Panc1 (cell line): ENCODE data around the gene PRDX3. TPM values are rescaled to one million over a fixed set of nuclear protein-coding genes. Genes with fewer than 3 reads are reported as not detected.

Experiments used
- ATAC-seq: fragments of 200-7000 bp; cut with Tn5 transposase; 2 replicates; pipeline ENCODE4 v1.9.1; 2020; ENCODE audit warnings: mild to moderate bottlenecking, moderate library complexity
- BruUV-seq: library from RNA; stranded (reverse); fragments of 400-500 nt; replicated peaks from 2 replicates; lab custom pipeline; 2021; lab: Mats Ljungman, UMichigan
- CTCF ChIA-PET: fragments of 300-600 bp; sonication (Branson Sonifier 250); formaldehyde crosslinking; loops from one replicate; lab custom pipeline; 2022; ENCODE audit warnings: antibody characterized with exemption; lab: Charles Lee
- POLR2A ChIA-PET: fragments of 300-600 bp; sonication (Branson Sonifier 250); formaldehyde crosslinking; loops from one replicate; lab custom pipeline; 2022; ENCODE audit warnings: antibody characterized with exemption; lab: Charles Lee
- DNase-seq: peaks from one replicate; pipeline ENCODE4 v3.0.0-alpha.2; 2010; ENCODE audit warnings: low read depth, low spot score
- H3K27ac ChIP-seq: 2 replicates; pipeline ENCODE4 v1.5.1; 2011; ENCODE audit warnings: mild to moderate bottlenecking, low read length, inconsistent platforms
- H3K27me3 ChIP-seq: fragments of 200-500 bp; sonication (Bioruptor generic); 2 replicates; pipeline ENCODE4 v1.6.0; 2014; ENCODE audit warnings: low read length, inconsistent platforms; ENCODE audit not compliant: control insufficient read depth, insufficient read depth
- H3K36me3 ChIP-seq: fragments of 200-500 bp; sonication (Bioruptor generic); 2 replicates; pipeline ENCODE4 v1.5.1; 2014; ENCODE audit warnings: inconsistent platforms, mild to moderate bottlenecking, low read length, moderate library complexity; ENCODE audit not compliant: control insufficient read depth, insufficient read depth
- H3K4me1 ChIP-seq: 2 replicates; pipeline ENCODE4 v1.5.1; 2011; ENCODE audit warnings: inconsistent platforms, mild to moderate bottlenecking, low read length, moderate library complexity; ENCODE audit not compliant: control insufficient read depth, insufficient read depth
- H3K4me3 ChIP-seq, 2 experiments: 2 replicates each; pipeline ENCODE4 v1.5.1; 2011 to 2012; ENCODE audit warnings: low read depth in 2 of 2, low read length in 2 of 2, mild to moderate bottlenecking in 2 of 2, inconsistent platforms in 1 of 2, moderate library complexity in 1 of 2
- H3K9me3 ChIP-seq: fragments of 200-500 bp; sonication (Bioruptor generic); 2 replicates; pipeline ENCODE4 v1.5.1; 2014; ENCODE audit warnings: low read depth, mild to moderate bottlenecking, inconsistent platforms, low read length, moderate library complexity; ENCODE audit not compliant: control insufficient read depth, insufficient read depth
- POLR2AphosphoS5 ChIP-seq: IDR thresholded peaks from 2 replicates; pipeline ENCODE4 v1.6.1; 2012; ENCODE audit warnings: mild to moderate bottlenecking, low read depth, low read length, moderate library complexity
- SIN3A ChIP-seq: IDR thresholded peaks from 2 replicates; pipeline ENCODE4 v1.6.1; 2012; ENCODE audit warnings: low read depth, mild to moderate bottlenecking, low read length, moderate library complexity, borderline replicate concordance; ENCODE audit not compliant: insufficient read depth
- TCF7L2 ChIP-seq: IDR thresholded peaks from 2 replicates; pipeline ENCODE4 v1.6.1; 2011; ENCODE audit warnings: mild to moderate bottlenecking, low read depth, low read length, inconsistent platforms
- in situ Hi-C: cut with HindIII; loops from 2 replicates; pipeline ENCODE4 v1.10.0; 2016; ENCODE audit warnings: low sequenced_read_pairs, low pct_unique_long_range_greater_than_20kb
- intact Hi-C: fragments of 100-400 bp; cut with micrococcal nuclease; formaldehyde crosslinking; loops from one replicate; pipeline ENCODE4 v1.10.0; 2022; ENCODE audit not compliant: unreplicated experiment
- total RNA-seq: library from RNA; stranded (reverse); gene quantifications from one replicate; pipeline ENCODE4 v1.2.1, GENCODE V29; 2021; ENCODE audit not compliant: unreplicated experiment
- TF ChIP-seq, protein P1 (sequence below): fragments of 450-650 bp; IDR thresholded peaks from 2 replicates; pipeline ENCODE4 v1.5.1; 2017; ENCODE audit warnings: mild to moderate bottlenecking
- TF ChIP-seq, protein P2 (sequence below), 2 experiments: IDR thresholded peaks; 2 replicates each; pipeline ENCODE4 v1.6.1; 2011 to 2012; ENCODE audit warnings: low read depth in 2 of 2, control low read depth in 1 of 2, low read length in 1 of 2, mild to moderate bottlenecking in 1 of 2, moderate library complexity in 1 of 2; ENCODE audit not compliant: insufficient read depth in 1 of 2

Gene PRDX3
- total RNA-seq, 1 experiment from 2014 or later, result 235 TPM

DNA sequence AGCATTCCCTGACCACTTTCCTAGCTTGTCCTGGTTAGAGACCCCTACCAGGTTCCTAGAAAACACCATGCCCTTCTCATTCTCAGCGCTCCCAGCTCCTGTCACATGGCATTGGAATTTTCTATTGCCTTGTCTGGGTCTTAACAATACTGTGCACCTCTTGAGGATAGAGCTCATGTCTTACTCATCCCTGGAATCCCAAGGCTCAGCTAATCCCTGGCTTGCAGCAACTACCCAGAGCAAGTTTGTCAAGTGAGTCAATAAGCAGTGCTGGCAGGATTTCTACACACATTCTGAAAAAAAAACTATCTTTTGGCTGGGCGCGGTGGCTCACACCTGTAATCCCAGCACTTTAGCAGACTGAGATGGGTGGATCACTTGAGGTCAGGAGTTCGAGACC lies 11.7 kb upstream of the PRDX3 start:
- TF ChIP-seq TCF7L2, result no peak
- Histone ChIP-seq H3K27me3 (no peaks in the 10 kb centered on the region), H3K4me3 (no peak overlapping the region), H3K36me3 (no peaks in the 10 kb centered on the region), H3K27ac (no peak overlapping the region), H3K4me1 (0 out of 2 replicates have a peak, but pooled peaks cover 4% of the 10 kb centered on the region), H3K9me3 (no peaks in the 10 kb centered on the region)
- peak; percentile 89 for ATAC-seq
- BruUV-seq, result no TSS peak
- intact Hi-C loops, result no loop called here
- ChIA-PET POLR2A (no interaction called here), CTCF (interaction anchor here (0.9 to 1.3 kb wide), 2 partner anchors 9 to 255 kb away, joined by 4 to 5 read pairs; no protein-coding TSS in a partner anchor)
- peak; percentile 67 for DNase-seq
- in situ Hi-C loops, result no loop called here

- TF ChIP-seq, protein P1, sequence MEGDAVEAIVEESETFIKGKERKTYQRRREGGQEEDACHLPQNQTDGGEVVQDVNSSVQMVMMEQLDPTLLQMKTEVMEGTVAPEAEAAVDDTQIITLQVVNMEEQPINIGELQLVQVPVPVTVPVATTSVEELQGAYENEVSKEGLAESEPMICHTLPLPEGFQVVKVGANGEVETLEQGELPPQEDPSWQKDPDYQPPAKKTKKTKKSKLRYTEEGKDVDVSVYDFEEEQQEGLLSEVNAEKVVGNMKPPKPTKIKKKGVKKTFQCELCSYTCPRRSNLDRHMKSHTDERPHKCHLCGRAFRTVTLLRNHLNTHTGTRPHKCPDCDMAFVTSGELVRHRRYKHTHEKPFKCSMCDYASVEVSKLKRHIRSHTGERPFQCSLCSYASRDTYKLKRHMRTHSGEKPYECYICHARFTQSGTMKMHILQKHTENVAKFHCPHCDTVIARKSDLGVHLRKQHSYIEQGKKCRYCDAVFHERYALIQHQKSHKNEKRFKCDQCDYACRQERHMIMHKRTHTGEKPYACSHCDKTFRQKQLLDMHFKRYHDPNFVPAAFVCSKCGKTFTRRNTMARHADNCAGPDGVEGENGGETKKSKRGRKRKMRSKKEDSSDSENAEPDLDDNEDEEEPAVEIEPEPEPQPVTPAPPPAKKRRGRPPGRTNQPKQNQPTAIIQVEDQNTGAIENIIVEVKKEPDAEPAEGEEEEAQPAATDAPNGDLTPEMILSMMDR, result no peak
- TF ChIP-seq, protein P2, sequence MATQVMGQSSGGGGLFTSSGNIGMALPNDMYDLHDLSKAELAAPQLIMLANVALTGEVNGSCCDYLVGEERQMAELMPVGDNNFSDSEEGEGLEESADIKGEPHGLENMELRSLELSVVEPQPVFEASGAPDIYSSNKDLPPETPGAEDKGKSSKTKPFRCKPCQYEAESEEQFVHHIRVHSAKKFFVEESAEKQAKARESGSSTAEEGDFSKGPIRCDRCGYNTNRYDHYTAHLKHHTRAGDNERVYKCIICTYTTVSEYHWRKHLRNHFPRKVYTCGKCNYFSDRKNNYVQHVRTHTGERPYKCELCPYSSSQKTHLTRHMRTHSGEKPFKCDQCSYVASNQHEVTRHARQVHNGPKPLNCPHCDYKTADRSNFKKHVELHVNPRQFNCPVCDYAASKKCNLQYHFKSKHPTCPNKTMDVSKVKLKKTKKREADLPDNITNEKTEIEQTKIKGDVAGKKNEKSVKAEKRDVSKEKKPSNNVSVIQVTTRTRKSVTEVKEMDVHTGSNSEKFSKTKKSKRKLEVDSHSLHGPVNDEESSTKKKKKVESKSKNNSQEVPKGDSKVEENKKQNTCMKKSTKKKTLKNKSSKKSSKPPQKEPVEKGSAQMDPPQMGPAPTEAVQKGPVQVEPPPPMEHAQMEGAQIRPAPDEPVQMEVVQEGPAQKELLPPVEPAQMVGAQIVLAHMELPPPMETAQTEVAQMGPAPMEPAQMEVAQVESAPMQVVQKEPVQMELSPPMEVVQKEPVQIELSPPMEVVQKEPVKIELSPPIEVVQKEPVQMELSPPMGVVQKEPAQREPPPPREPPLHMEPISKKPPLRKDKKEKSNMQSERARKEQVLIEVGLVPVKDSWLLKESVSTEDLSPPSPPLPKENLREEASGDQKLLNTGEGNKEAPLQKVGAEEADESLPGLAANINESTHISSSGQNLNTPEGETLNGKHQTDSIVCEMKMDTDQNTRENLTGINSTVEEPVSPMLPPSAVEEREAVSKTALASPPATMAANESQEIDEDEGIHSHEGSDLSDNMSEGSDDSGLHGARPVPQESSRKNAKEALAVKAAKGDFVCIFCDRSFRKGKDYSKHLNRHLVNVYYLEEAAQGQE (IDR thresholded peaks at IDR 0.05; ENCODE audit: insufficient read depth in 1 of 2, low read depth in 2 of 2, low read length in 1 of 2), result no peak
- TF ChIP-seq POLR2AphosphoS5, result no peak
- TF ChIP-seq SIN3A, result no peak
- no peak for TF ChIP-seq TCF7L2
- in situ Hi-C loops (no loop called here), intact Hi-C loops (no loop called here)
- DNase-seq (no peak), ATAC-seq (peak; percentile 57)
- H3K4me3 ChIP-seq, result no peak overlapping the region
- 0 out of 2 replicates have a peak, but pooled peaks cover 4% of the 10 kb centered on the region for H3K4me1 ChIP-seq
- H3K9me3 ChIP-seq, result no peaks in the 10 kb centered on the region
- BruUV-seq, result no TSS peak
- H3K27ac ChIP-seq, result no peak overlapping the region
- ChIA-PET POLR2A (no interaction called here), CTCF (interaction anchor here (0.9 to 1.3 kb wide), 3 partner anchors 8 to 255 kb away, joined by 4 to 5 read pairs (median 4); no protein-coding TSS in a partner anchor)
- no peaks in the 10 kb centered on the region for H3K36me3 ChIP-seq
- H3K27me3 ChIP-seq, result no peaks in the 10 kb centered on the region
Observed at GRCh38 chr10:119189811-119190282, 11.2 kb upstream of the PRDX3 start.
